OCI-LY1 (cell line): ENCODE data around the gene LOXL4.

Experiments
- H2AFZ ChIP-seq: fragments of 200-600 bp; sonication (generic), shearing (Covaris generic); 2 replicates; pipeline ENCODE4 v1.6.0; 2014; ENCODE audit warnings: antibody characterized with exemption, mild to moderate bottlenecking, low read length
- H3F3A ChIP-seq: fragments of 200-600 bp; sonication (generic), shearing (Covaris generic); 2 replicates; pipeline ENCODE4 v1.6.0; 2014; ENCODE audit warnings: mild to moderate bottlenecking, antibody characterized with exemption, low read length, moderate library complexity; ENCODE audit not compliant: insufficient read depth
- H3K27ac ChIP-seq: fragments of 200-600 bp; sonication (generic); 2 replicates; pipeline ENCODE4 v1.5.1; 2014; ENCODE audit warnings: low read length, mixed run types, mild to moderate bottlenecking, low read depth; ENCODE audit not compliant: poor library complexity, severe bottlenecking
- H3K27me3 ChIP-seq: fragments of 200-600 bp; sonication (generic); 2 replicates; pipeline ENCODE4 v1.6.0; 2014; ENCODE audit warnings: antibody characterized with exemption, mild to moderate bottlenecking, low read length, moderate library complexity; ENCODE audit not compliant: insufficient read depth
- H3K36me3 ChIP-seq: fragments of 200-600 bp; sonication (generic); 2 replicates; pipeline ENCODE4 v1.6.1; 2014; ENCODE audit warnings: mild to moderate bottlenecking, antibody characterized with exemption, low read length, moderate library complexity, mixed read lengths; ENCODE audit not compliant: insufficient read depth
- H3K4me1 ChIP-seq: fragments of 200-600 bp; sonication (generic); 2 replicates; pipeline ENCODE4 v1.5.1; 2014; ENCODE audit warnings: mild to moderate bottlenecking, low read length, moderate library complexity; ENCODE audit not compliant: insufficient read depth, severe bottlenecking
- H3K4me2 ChIP-seq: fragments of 200-600 bp; sonication (generic), shearing (Covaris generic); 2 replicates; pipeline ENCODE4 v1.6.1; 2014; ENCODE audit warnings: low read length
- H3K4me3 ChIP-seq: fragments of 200-600 bp; sonication (generic); 2 replicates; pipeline ENCODE4 v1.5.1; 2014; ENCODE audit warnings: low read length, low read depth, mild to moderate bottlenecking, mixed read lengths; ENCODE audit not compliant: poor library complexity, severe bottlenecking
- H3K79me2 ChIP-seq: fragments of 200-600 bp; shearing (Covaris generic); 2 replicates; pipeline ENCODE4 v1.6.1; 2016; ENCODE audit warnings: mixed run types, low read length, mixed read lengths; ENCODE audit not compliant: insufficient read depth
- H3K9ac ChIP-seq: fragments of 200-600 bp; sonication (generic), shearing (Covaris generic); 2 replicates; pipeline ENCODE4 v1.6.1; 2014; ENCODE audit warnings: mild to moderate bottlenecking, low read length, mixed read lengths
- H3K9me2 ChIP-seq: fragments of 200-600 bp; sonication (generic), shearing (Covaris generic); 2 replicates; pipeline ENCODE4 v1.6.1; 2014; ENCODE audit warnings: low read depth, mild to moderate bottlenecking, low read length, mixed read lengths
- H3K9me3 ChIP-seq: fragments of 200-600 bp; shearing (Covaris generic); 2 replicates; pipeline ENCODE4 v1.6.1; 2014; ENCODE audit warnings: low read length, mixed read lengths
- H4K20me1 ChIP-seq: fragments of 200-600 bp; sonication (generic), shearing (Covaris generic); 2 replicates; pipeline ENCODE4 v1.6.0; 2016; ENCODE audit warnings: mild to moderate bottlenecking, low read length; ENCODE audit not compliant: insufficient read depth
- EZH2 ChIP-seq: fragments of 200-600 bp; sonication (generic), shearing (Covaris generic); IDR thresholded peaks from 2 replicates; pipeline ENCODE4 v1.8.0; 2017; ENCODE audit warnings: borderline replicate concordance, mixed run types, mild to moderate bottlenecking, antibody characterized with exemption, low read length, moderate library complexity, mixed read lengths
- TF ChIP-seq, protein P1 (sequence below): fragments of 200-600 bp; sonication (generic), shearing (Covaris generic); IDR thresholded peaks from 2 replicates; pipeline ENCODE4 v1.5.1; 2017; ENCODE audit warnings: mild to moderate bottlenecking, antibody characterized with exemption, low read length, moderate library complexity, mixed read lengths

LOXL4 gene

DNA sequence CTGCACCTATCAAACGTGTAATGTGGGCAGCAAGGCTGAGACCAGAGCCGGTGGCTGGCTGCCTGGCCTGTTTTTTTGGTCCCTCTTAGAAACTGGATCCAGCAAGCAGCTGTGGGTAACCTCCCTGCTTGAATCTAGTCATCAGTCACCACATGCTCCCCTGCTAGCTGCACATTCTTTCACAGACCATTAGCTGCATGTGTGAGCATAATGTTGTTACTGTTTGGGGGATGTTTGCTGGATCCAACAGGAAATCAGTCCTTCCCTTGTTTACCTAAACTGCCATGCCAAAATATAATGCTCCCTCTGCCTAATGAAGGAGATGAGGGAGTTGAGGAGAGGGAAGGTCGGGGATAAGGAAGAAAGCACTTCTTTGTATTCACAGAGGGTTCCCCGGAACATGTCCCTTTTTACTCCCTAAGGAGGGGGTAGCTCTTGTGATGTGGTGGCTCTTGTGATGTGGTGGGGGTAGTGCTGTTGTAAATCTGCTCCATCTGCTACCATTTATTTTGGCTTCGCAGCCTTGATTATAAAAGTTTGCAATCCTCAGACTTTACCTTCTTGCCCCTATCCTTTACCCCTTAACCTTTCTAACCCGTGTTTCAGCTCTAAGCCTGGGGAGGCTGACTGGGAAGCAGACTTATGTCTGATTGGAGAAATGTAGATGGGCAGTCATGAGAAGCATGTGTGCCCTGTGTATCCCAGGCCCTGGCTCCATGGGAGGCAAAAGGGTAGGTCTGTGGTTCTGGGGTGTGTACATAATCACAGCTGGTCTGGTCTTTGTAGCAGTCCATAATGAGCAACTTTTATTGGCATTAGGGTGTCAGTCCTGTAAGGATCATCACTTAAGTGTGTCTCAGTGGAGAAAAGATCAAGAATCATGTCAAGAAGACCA, 20.8 kb downstream of the LOXL4 start:
- Histone ChIP-seq H3K4me3 (no peak overlapping the region), H3K27ac (no peak overlapping the region), H3K9ac (no peak overlapping the region), H3K79me2 (no peaks in the 10 kb centered on the region), H3K27me3 (no peaks in the 10 kb centered on the region), H2AFZ (no peak overlapping the region), H3K4me1 (no peaks in the 10 kb centered on the region), H3K9me3 (no peaks in the 10 kb centered on the region), H3F3A (no peaks in the 10 kb centered on the region), H4K20me1 (no peaks in the 10 kb centered on the region), H3K9me2 (no peaks in the 10 kb centered on the region), H3K36me3 (peaks cover 32% of the 10 kb centered on the region), H3K4me2 (no peak overlapping the region)
- TF ChIP-seq EZH2 = no peak
- TF ChIP-seq, protein P1, sequence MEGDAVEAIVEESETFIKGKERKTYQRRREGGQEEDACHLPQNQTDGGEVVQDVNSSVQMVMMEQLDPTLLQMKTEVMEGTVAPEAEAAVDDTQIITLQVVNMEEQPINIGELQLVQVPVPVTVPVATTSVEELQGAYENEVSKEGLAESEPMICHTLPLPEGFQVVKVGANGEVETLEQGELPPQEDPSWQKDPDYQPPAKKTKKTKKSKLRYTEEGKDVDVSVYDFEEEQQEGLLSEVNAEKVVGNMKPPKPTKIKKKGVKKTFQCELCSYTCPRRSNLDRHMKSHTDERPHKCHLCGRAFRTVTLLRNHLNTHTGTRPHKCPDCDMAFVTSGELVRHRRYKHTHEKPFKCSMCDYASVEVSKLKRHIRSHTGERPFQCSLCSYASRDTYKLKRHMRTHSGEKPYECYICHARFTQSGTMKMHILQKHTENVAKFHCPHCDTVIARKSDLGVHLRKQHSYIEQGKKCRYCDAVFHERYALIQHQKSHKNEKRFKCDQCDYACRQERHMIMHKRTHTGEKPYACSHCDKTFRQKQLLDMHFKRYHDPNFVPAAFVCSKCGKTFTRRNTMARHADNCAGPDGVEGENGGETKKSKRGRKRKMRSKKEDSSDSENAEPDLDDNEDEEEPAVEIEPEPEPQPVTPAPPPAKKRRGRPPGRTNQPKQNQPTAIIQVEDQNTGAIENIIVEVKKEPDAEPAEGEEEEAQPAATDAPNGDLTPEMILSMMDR = no peak

DNA sequence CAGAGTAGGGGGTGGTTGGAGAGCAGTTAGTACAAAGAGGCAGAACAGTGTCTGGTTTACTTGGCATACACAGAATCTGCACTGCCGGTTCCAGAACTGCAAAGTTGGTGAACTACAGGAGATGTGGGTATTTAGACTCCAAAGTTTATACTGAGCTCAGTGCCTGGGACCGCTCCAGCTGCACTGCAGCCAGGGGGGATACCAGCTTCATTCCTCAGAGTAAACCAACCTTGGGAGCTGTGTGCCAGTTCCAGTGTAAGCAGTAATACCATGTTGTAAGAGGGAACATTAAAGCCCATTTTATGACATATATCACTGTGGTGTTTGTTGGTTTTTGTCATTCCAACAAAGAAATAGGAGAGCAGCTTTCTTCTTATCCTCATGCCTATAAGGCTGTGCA, 23.4 kb downstream of the LOXL4 start:
- Histone ChIP-seq H3K4me3 (no peak overlapping the region), H3K27ac (no peak overlapping the region), H3K4me2 (no peak overlapping the region), H3K36me3 (peaks cover 32% of the 10 kb centered on the region), H3K9me3 (no peaks in the 10 kb centered on the region), H3K4me1 (no peaks in the 10 kb centered on the region), H3F3A (no peaks in the 10 kb centered on the region), H3K79me2 (no peaks in the 10 kb centered on the region), H2AFZ (no peak overlapping the region), H4K20me1 (no peaks in the 10 kb centered on the region), H3K9me2 (no peaks in the 10 kb centered on the region), H3K9ac (no peak overlapping the region), H3K27me3 (no peaks in the 10 kb centered on the region)
- no peak for TF ChIP-seq EZH2
- TF ChIP-seq, protein P1 = no peak

DNA sequence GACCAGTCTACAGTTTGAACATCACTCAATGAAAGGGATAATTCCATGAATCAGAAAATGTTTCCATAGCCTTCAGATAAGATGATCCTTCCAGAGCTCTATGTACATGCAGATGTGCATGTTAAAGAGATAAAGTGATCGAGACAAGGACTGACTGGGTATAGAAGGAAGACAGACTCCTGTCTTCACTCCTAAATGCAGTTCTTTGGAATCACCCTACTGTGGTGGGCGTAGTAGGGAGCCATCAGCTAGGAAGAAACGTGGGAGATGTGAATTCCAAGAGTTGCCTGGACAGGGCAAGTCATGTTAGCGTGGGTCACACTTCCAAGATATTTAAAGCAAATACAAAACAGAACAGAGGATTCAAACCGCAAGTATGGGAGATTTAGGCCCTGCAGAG, 23.9 kb downstream of the LOXL4 start:
- Histone ChIP-seq H3K4me2 (no peak overlapping the region), H3F3A (no peaks in the 10 kb centered on the region), H2AFZ (no peak overlapping the region), H3K4me1 (no peaks in the 10 kb centered on the region), H3K9ac (no peak overlapping the region), H3K36me3 (peaks cover 32% of the 10 kb centered on the region), H3K27me3 (no peaks in the 10 kb centered on the region), H3K4me3 (no peak overlapping the region), H3K9me2 (no peaks in the 10 kb centered on the region), H3K79me2 (no peaks in the 10 kb centered on the region), H3K27ac (no peak overlapping the region), H4K20me1 (no peaks in the 10 kb centered on the region), H3K9me3 (no peaks in the 10 kb centered on the region)
- TF ChIP-seq, protein P1 = no peak
- TF ChIP-seq EZH2 = no peak
